GM21390 (cell line): Measurements from ENCODE around the gene CBLB.

ENCODE experiments used
- ATAC-seq: cut with Tn5 transposase; IDR thresholded peaks from one replicate; pipeline ENCODE4 v1.9.1; 2021; ENCODE audit not compliant: unreplicated experiment

CBLB gene

GRCh38 chr3:105847865-105848264 lies 20.9 kb downstream of the CBLB start:
- no peak for ATAC-seq

DNA sequence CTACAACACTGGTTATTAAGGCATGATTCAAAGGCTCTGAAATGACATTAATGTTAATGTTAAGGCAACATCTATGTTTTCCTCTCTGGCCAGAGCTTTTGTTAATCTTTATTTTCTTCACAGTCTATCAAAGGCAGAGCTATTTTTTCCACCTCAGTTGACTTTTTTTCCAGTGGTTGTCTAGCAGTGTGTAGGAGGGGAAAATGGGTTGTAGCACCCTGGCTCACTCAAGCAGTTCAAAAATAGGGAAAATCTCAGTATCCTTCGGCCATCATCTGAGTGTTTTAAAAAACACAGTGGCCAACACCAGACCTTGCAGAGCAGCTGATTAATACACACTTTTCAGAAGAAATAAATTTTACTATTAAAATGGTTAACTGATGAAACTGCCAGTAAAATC lies 21.4 kb downstream of the CBLB start:
- no peak for ATAC-seq

- ATAC-seq = no peak
Measured at GRCh38 chr3:105846809-105847208, 22.0 kb downstream of the CBLB start.

GRCh38 chr3:105845488-105845887 lies 23.3 kb downstream of the CBLB start:
- no peak for ATAC-seq

- no peak for ATAC-seq
Measured at GRCh38 chr3:105844704-105845103, 24.1 kb downstream of the CBLB start.

DNA sequence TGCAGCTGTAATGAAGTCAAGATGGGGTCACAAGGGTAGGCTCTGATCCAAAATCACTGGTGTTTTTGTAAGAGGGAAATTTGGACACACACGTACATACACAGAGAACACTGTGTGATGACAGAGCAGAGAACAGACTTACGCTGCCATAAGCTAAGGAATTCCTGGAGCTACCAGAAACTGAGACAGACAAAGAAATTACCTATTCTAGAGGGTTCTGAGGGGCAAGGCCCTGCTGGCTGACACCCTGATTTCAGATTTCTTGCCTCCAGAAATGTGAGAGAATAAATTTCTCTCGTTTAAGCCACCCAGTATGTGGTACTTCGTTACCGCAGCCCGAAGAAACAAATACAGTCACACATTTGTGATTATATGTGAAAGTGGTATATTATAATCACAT lies 24.8 kb downstream of the CBLB start:
- ATAC-seq = no peak

GRCh38 chr3:105842943-105843342 lies 25.9 kb downstream of the CBLB start:
- ATAC-seq = no peak

DNA sequence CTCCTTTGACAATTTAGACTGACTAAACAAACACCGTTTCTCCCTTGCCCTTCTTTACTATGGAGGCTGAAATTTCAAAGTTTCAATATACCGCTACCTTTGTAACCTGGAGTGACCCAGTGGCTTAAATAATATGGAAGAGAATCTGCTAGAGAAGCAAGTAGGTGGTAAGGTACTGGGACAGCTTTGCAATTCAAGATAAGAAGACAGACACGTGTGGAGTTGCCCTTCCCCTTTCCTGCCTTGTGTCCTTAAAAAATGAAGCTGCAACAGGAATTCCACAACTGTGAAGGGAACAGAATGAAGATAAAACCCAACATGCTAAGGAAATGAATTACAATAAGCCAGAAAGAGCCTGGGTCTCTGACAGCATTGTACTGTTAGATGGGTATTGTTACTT lies 26.4 kb downstream of the CBLB start:
- ATAC-seq = no peak

GRCh38 chr3:105837947-105838346 lies 30.9 kb downstream of the CBLB start:
- no peak for ATAC-seq

DNA sequence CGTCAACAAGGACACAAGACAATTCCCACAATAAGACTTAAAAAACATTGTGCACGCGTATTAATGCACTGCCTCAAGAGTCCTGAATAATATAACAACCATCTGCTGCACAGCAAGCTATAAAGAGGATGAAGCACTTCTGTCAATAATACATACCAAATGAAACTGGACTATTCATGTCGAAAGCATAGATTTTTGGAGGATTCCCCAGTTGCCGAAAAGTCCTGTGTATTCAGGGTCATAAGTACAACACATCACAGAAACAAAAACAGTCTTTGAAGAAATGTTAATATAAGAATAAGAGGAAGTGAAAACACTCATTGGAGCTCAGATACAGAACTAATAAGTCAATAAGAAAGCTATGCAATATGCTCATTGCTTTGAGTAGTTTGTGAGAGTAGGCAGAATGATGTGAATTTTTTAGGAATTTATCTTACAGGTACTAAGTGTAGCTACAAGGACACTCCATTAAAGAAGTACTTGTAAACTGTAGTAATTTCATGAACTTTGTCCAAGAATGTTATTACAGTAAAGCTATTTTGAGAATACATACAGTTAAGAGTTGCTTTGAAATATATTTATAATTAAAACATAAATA lies 31.6 kb downstream of the CBLB start:
- peak; percentile 89 for ATAC-seq

GRCh38 chr3:105836533-105836932 lies 32.3 kb downstream of the CBLB start:
- peak; percentile 44 for ATAC-seq

DNA sequence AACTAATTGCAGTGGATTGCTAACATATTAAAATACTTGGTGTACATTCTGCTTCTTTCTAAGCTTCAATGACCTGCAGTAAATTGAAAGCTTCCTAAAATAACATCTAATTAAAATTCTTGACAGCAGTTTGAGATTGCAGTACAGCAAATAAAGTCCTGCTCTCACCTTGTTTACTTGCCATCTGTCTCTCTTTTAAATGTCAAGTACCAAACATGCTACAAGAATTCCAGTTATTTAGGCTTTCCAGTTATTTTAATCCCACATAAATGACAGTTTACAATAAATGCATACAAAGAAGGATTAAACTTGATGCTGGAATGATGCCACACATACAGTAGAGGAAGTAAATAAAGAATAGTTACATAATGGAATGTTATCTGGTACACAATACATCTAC lies 33.2 kb downstream of the CBLB start:
- no peak for ATAC-seq

DNA sequence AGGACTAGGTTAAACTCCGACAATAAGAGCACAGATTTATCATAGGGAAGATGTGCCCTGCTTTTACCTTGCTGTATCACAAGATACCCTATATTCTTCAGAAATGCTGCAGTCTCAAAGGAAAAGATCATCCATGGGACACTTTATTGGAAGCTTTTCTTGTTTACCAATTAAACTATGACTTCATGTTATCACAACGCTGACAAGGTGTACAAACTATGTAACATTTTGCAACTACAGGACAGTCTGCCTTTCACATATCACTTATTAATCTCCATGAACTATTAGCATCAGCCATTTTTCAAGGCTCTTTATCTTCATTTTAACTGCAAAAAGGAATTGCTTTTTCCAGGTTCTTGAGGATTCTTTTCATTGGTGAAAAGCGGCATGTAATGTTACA lies 34.0 kb downstream of the CBLB start:
- no peak for ATAC-seq

DNA sequence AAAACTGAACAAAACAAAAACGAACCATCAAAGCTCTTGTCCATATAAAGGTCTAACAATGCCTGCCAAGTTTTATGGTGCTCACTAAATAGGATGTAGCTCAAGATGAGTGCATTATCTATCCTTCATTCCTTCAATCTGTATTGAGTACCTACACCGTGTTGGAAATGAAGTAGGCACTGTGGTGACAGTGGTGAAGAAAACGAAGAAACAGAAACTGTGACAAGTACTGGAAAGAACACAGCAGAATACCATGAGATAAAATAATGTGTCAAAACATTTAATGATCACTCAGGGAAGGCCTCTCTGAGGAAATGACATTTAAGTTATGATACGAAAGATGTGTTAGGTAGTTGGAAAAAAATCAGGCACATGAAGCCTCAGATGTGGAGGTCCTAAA lies 36.2 kb downstream of the CBLB start:
- no peak for ATAC-seq

DNA sequence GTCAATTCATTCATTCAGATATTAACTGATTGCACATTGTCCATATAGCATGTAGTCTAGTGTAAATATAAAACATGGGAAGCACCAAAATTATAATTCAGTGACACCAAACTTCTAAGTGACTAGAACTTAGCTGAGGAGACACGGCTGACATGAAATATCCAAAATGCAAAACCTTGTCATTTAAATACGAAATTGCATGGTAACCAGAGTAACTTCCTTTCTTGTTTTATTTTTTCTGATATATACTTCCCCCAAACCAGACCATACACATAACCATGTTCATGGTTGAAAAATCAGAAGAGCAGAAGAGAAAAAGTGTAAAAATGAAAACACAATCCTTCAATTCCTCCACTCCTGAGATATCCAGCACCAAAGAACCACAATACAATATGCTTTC lies 38.0 kb downstream of the CBLB start:
- ATAC-seq = no peak

GRCh38 chr3:105829871-105830622 lies 38.8 kb downstream of the CBLB start:
- no peak for ATAC-seq

GRCh38 chr3:105829229-105829628 lies 39.6 kb downstream of the CBLB start:
- ATAC-seq = no peak

DNA sequence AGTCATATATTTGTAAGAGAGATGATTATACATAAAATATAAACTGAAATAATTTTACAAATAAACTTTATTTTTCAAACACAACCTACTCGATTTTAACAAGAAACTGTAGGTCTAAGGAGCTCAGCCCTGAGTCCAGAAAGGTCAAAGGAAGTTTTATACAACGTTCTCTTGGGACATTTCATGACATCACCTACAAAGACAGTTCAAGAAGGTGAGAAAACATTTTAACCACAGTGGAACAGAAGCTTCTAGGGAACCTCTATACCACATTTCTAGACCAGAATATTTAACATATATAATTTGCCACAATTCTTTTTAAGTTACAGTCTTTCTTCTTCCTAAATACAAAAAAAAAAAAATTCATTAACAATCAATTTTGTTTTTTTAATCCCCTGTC lies 40.1 kb downstream of the CBLB start:
- ATAC-seq = no peak

- no peak for ATAC-seq
Measured at GRCh38 chr3:105827959-105828358, 40.9 kb downstream of the CBLB start.

DNA sequence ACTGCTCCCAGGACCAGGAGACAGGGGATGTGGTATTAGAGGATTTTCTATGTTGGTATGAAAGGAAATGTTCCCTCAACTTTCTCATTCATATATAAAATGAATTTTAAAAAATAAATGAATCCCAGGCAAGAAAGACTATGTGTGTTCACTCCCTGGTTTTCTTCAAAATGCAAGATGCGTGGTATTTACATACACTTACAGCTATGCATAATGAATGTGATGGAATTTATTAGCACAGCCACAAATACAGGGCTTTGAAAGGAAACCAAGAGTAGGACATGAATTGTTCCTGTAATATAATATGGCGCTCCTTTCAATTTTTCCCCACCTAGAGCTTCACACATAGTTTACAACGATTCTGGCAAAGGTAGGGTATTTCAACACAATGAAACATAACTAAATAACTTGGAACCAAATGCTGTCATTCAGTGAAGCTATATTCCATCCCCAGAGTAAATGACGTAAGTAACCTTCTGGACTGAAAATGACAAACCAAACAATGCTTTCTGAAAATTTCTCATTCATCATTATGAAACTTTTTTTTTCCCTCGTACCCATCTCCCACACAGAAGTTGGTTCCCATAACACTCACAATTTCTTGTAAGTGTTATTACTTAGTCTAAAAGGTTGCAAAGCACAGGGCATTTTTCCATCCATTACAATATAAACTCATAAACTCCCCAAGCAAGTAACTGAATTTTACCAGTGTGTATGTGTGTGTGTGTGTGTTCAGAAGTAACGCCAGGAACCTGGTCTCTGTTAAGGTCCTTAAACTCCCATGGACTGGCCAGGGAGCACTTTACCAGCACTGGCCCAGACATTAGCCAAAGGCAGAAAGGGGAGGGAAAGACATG lies 41.8 kb downstream of the CBLB start:
- ATAC-seq = peak; percentile 38

DNA sequence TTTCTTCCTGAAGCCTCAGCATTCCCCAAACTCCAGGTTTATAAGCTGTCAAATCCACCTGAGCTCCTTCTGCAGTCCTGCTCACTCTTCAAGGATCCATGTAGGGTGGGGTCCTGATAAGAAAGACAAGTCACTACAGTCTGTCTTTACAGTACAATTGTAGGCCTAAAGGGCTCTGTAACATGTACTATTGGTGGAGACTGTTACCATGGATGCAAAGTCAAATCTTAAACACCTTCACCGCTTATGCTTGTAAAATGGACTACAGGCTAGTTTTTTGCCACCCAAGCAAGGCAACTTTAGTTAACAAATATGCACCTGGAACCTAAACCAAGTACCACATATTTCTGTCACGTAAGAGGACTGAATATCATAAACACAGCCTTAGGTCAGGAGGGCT lies 44.7 kb downstream of the CBLB start:
- ATAC-seq = no peak
